ENCODE measurements around the gene SLC9A3.

GRCh38 chr5:432928-433791 lies 91.1 kb downstream of the SLC9A3 start:
- TF ChIP-seq POLR2A (IDR thresholded peaks at IDR 0.05) (no peak), CTCF (IDR thresholded peaks at IDR 0.05) (no peak), POLR2AphosphoS5 (IDR thresholded peaks at IDR 0.05) (no peak)

Data from prostate gland (tissue), 2 donors.